HTERT RPE-1 (cell line): ENCODE data around the gene TLE6.
"Not testable (repeated sequence)": the region's sequence is repeated elsewhere in the genome, so short reads cannot be mapped to it uniquely, and the experiment has no call there.

ENCODE experiments used
- in situ Hi-C: fragments of 300-500 bp; cut with MboI; formaldehyde crosslinking; loops from 4 replicates; pipeline ENCODE4 v1.14.3; 2020; ENCODE audit warnings: low sequenced_read_pairs

TLE6 gene

GRCh38 chr19:3001235-3001800, 24.0 kb downstream of the TLE6 start:
- in situ Hi-C loops = no loop called here

DNA sequence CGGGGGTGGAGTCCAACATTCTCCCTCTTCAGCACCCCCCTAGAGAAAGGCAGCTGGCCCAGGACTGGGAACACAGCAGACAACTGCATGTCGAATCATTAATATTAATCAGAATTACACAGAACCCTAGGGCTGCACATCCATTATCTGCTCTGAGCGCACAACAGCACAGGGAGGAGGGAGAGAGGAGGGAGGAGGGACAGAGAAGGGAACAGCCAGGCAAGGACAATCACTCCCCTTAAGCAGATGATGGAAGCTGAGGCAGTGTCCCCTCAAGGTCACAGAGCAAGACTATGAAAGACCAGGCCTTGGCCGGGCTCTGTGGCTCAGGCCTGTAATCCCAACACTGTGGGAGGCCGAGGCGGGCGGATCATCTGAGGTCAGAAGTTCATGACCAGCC, 25.7 kb downstream of the TLE6 start:
- in situ Hi-C loops = no loop called here

GRCh38 chr19:3004522-3004921, 27.2 kb downstream of the TLE6 start:
- in situ Hi-C loops = no loop called here

DNA sequence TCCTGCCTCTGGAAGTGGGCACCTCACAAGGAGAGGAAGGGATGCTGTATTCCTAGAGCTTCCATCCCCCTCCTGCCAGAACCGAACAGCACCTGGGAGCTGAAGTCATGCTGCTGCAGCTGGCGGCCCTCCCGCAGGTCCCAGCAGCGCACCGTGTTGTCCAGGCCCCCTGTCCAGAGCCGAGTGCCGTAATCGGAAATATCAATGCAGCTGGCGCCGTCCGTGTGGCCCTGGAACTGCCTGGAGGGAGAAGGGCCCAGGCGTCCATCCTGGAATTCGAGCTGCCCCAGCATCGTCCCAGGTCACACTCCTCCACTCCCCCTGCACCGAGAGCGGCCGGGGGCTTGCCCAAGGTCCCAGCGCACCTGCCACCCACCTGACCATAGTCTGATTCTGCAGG, 28.0 kb downstream of the TLE6 start:
- in situ Hi-C loops = no loop called here

- in situ Hi-C loops = no loop called here
Measured at GRCh38 chr19:3006075-3006767, 28.9 kb downstream of the TLE6 start.

GRCh38 chr19:3007975-3008374, 30.6 kb downstream of the TLE6 start:
- in situ Hi-C loops = no loop called here

DNA sequence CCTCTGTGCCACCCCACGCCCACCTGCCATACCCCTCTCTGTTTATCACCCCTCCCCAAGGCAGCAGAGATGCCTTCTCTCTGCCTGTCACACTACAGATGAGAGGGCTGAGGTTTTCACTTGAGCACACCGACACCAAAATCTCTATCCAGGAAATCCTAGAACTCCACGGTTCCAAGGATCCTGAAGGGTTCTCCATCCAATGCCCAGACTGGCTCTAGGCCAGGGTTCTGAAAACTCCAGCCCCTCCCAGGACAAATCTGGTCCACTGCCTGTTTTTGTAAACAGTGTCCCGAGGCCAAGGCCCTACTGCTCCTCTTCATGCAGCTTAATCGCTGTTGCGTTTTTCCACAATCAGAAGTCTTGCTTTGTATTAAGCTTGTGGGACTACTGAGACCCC, 31.6 kb downstream of the TLE6 start:
- in situ Hi-C loops = no loop called here

DNA sequence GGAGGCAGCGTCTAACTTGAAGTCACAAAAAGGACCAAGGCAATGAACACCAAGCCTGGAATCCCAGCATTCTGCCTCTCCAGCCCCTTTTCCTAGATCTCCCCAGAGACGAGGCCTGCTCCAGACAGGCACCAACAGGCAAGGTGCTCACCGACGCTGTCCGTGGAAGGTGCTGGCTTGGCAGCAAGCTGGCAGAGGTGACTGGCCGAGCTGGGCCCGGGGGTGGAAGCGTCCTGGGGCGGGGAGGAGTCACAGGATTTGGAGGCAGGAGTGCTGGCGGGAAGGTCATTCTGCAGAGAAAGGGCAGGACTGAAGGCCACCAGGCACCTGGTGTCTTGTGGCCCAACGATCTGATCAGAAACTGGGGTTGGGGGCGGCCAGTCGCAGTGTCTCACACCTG, 33.5 kb downstream of the TLE6 start:
- in situ Hi-C loops = no loop called here

- in situ Hi-C loops = not testable (repeated sequence)
Measured at GRCh38 chr19:3012059-3012458, 34.7 kb downstream of the TLE6 start.

GRCh38 chr19:3012621-3013262, 35.4 kb downstream of the TLE6 start:
- in situ Hi-C loops = no loop called here

GRCh38 chr19:3013263-3013725, 35.9 kb downstream of the TLE6 start:
- in situ Hi-C loops = no loop called here

GRCh38 chr19:3014135-3014534, 36.8 kb downstream of the TLE6 start:
- in situ Hi-C loops = no loop called here

GRCh38 chr19:3015126-3016057, 38.0 kb downstream of the TLE6 start:
- in situ Hi-C loops = no loop called here

DNA sequence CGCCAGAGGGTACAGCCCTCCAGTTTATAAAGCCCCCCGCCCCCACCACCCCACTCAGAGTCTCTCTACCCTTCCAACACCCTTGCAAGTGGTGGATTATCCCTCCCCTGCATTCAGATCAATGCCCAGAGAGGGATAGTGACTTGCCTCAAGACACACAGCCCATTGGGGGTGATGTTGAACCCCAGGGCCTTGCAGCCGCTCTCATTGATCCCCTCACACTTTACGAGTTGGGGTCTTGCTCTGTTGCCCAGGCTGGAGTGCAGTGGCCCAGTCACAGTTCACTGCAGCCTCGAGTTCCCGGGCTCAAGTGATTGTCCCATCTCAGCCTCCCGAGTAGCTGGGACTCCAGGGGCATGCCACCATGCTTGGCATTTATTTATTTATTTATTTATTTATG, 40.6 kb downstream of the TLE6 start:
- in situ Hi-C loops = no loop called here

- in situ Hi-C loops = no loop called here
Measured at GRCh38 chr19:3019211-3019854, 42.0 kb downstream of the TLE6 start.

GRCh38 chr19:3020321-3020960, 43.1 kb downstream of the TLE6 start:
- in situ Hi-C loops = no loop called here

- in situ Hi-C loops = no loop called here
Measured at GRCh38 chr19:3024509-3024869, 47.1 kb downstream of the TLE6 start.

- in situ Hi-C loops = no loop called here
Measured at GRCh38 chr19:3024870-3025548, 47.6 kb downstream of the TLE6 start.

DNA sequence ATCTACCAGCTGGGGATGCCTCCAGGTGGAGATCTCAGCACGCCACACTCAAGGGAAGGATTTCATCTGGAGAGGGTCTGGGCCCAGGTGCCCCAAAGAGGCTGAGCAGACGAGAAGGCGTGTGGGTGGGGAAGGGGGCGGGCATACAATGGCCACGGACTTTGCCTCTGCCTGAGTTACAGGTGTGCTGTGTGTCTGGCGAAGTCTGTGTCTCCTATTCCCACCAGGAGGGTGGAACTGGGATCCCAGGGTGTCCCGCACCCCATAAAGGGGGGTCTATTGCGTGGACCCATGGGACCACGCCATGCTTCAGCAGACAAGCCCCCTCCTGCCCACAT, 48.2 kb downstream of the TLE6 start:
- in situ Hi-C loops = no loop called here

DNA sequence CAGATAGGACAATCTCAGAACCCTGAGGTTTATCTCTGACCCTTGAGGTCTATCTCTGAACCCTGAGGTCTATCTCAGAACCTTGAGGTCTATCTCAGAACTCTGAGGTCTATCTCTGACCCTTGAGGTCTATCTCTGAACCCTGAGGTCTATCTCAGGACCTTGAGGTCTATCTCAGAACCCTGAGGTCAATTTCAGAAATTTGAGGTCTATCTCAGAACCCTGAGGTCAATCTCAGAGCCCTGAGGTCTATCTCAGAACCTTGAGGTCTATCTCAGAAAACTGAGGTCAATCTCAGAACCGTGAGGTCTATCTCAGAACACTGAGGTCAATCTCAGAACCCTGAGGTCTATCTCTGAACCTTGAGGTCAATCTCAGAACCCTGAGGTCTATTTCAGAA, 49.4 kb downstream of the TLE6 start:
- in situ Hi-C loops = no loop called here
